Measurements from ENCODE around the gene CTIF. TPM values are rescaled to one million over a fixed set of nuclear protein-coding genes. Genes with fewer than 3 reads are reported as not detected.

The CTIF gene
- total and polyA plus RNA-seq, 4 experiments from 2014 or later = 5.2 to 6.5 TPM; not detected in 2

DNA sequence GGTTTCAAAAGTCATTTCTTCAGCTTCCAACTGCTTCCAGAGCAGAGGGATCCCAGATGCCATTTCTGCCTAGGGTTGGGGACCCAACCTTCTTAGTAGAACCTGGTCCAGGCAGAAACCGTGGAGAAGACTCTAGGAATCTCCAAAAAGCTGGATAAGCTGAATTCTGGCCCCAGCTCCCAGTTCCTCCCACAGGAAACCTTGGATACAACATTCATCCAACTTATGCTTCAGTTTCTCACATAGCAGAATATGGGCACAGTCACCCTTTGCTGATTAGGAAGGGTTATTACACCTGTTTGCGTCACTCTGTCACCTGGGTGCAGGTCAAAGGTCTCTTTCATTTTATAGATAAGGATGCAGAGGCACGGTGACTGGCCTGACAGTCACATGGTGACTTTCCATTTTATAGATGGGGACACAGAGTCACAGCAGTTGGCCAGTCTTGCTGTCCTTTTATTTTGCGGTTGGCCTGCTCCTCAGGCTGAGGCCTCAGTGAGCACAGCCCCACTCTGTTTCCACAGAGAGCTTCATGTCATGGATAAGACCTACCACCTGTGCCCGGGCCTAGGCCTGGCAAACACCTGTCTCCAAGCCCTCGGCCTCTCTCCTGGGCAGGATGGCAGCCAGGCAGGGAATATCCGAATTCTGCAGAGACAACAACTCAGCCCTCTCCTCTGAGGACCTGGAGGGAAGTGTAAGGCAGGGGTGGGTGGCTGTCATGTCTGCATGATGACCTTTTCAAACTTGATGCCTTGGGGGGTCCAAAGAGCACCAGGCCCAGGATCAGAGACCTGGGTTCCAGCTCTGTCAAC is 263.1 kb downstream of the CTIF start:
- H3K9me3 Mint-ChIP-seq = peaks cover 0 to 2% (median 0%) of the 10 kb centered on the region in 8 donors
- no peaks in the 10 kb centered on the region for H3K27me3 Mint-ChIP-seq
- peak overlapping the region in 5 of 7 donors; percentile 32 to 89 (median 51) for H3K27ac Mint-ChIP-seq

GRCh38 chr18:48802543-48803290 is 263.9 kb downstream of the CTIF start:
- Histone ChIP-seq H3K27me3 (ENCODE audit: insufficient read depth, low read length) (no peaks in the 10 kb centered on the region), H3K9me3 (ENCODE audit: control insufficient read depth in 1 of 2, low read length in 2 of 2) (no peaks in the 10 kb centered on the region), H3K27ac (ENCODE audit: low read depth, low read length) (no peak overlapping the region), H3K4me1 (ENCODE audit: insufficient read depth, low read length) (peaks cover 47% of the 10 kb centered on the region), H3K4me3 (ENCODE audit: low read length in 2 of 2) (no peak overlapping the region), H3K36me3 (ENCODE audit: insufficient read depth, low read length) (no peaks in the 10 kb centered on the region)
- ChIA-PET POLR2A (ENCODE audit: partially characterized antibody) (interaction anchor here (1.1 to 1.9 kb wide), 3 partner anchors 11 to 17 kb away, joined by 3 to 7 read pairs (median 3); no protein-coding TSS in a partner anchor), CTCF (ENCODE audit: partially characterized antibody) (interaction anchor here (0.9 kb wide), 1 partner anchor 12 kb away, joined by 3 read pairs; no protein-coding TSS in a partner anchor)
- Mint-ChIP-seq H3K27me3 (no peaks in the 10 kb centered on the region), H3K36me3 (no peaks in the 10 kb centered on the region), H3K4me3 (no peak overlapping the region), H3K4me1 (peaks cover 23 to 57% (median 41%) of the 10 kb centered on the region in 4 donors), H3K27ac (peak overlapping the region in 4 of 7 donors; percentile 32 to 89 (median 52)), H3K9me3 (peaks cover 0 to 2% (median 0%) of the 10 kb centered on the region in 8 donors)
- DNase-seq = no peak
- intact Hi-C loops (cut with micrococcal nuclease) = no loop called here

More for the DNA sequence above, 263.1 kb downstream of the CTIF start:
- H3K27me3 ChIP-seq (ENCODE audit: insufficient read depth, low read length) = no peaks in the 10 kb centered on the region
- CTCF ChIA-PET (ENCODE audit: partially characterized antibody) = interaction anchor here (0.9 kb wide), 1 partner anchor 13 kb away, joined by 3 read pairs; no protein-coding TSS in a partner anchor
- Mint-ChIP-seq H3K4me3 (no peak overlapping the region), H3K4me1 (peaks cover 19 to 55% (median 36%) of the 10 kb centered on the region in 4 donors), H3K36me3 (no peaks in the 10 kb centered on the region)
- intact Hi-C loops (cut with micrococcal nuclease) = no loop called here
- H3K4me1 ChIP-seq (ENCODE audit: insufficient read depth, low read length) = peaks cover 42% of the 10 kb centered on the region
- no peak for DNase-seq
- H3K4me3 ChIP-seq (ENCODE audit: low read length in 2 of 2) = no peak overlapping the region
- H3K36me3 ChIP-seq (ENCODE audit: insufficient read depth, low read length) = no peaks in the 10 kb centered on the region
- POLR2A ChIA-PET (ENCODE audit: partially characterized antibody) = interaction anchor here (1.1 to 1.9 kb wide), 5 partner anchors 12 to 685 kb away, joined by 3 to 7 read pairs (median 3); partner anchors contain the start of gene C18orf32
- H3K27ac ChIP-seq (ENCODE audit: low read depth, low read length) = no peak overlapping the region
- H3K9me3 ChIP-seq (ENCODE audit: control insufficient read depth in 1 of 2, low read length in 2 of 2) = no peaks in the 10 kb centered on the region

DNA sequence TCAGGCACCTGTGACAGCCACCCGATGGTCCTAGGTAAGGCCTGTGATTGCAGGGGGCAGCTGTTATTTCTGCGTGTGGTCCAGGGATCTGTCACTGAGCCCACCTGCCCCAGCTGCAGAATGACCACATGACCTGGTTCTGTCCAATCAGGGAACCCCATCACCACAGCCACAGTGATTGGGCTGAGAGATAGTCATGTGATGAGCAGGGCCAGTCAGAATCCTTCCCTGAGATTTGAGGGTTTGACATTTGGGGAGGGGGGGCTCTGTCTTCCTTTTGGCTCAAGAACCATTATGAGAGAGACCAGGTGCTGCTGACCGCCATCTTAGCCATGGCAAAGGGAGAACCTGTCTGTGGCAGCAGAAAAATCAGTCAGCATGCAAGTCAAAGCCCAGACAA is 264.7 kb downstream of the CTIF start:
- no peak for DNase-seq
- H3K9me3 Mint-ChIP-seq = peaks cover 0 to 2% (median 0%) of the 10 kb centered on the region in 8 donors
- no peak overlapping the region for H3K4me3 Mint-ChIP-seq
- ChIA-PET POLR2A (ENCODE audit: partially characterized antibody) (interaction anchor here (3.4 kb wide), 1 partner anchor 11 kb away, joined by 11 read pairs; no protein-coding TSS in a partner anchor), CTCF (ENCODE audit: partially characterized antibody) (no interaction called here)
- no peaks in the 10 kb centered on the region for H3K9me3 ChIP-seq (ENCODE audit: control insufficient read depth in 1 of 2, low read length in 2 of 2)
- H3K27ac Mint-ChIP-seq = peak overlapping the region in 2 of 7 donors; percentile 50 to 66
- intact Hi-C loops (cut with micrococcal nuclease) = no loop called here
- no peaks in the 10 kb centered on the region for H3K36me3 Mint-ChIP-seq
- no peaks in the 10 kb centered on the region for H3K36me3 ChIP-seq (ENCODE audit: insufficient read depth, low read length)
- H3K4me1 Mint-ChIP-seq = peaks cover 21 to 55% (median 40%) of the 10 kb centered on the region in 4 donors
- H3K4me3 ChIP-seq (ENCODE audit: low read length in 2 of 2) = no peak overlapping the region
- no peaks in the 10 kb centered on the region for H3K27me3 Mint-ChIP-seq
- peaks cover 44% of the 10 kb centered on the region for H3K4me1 ChIP-seq (ENCODE audit: insufficient read depth, low read length)
- no peaks in the 10 kb centered on the region for H3K27me3 ChIP-seq (ENCODE audit: insufficient read depth, low read length)
- H3K27ac ChIP-seq (ENCODE audit: low read depth, low read length) = no peak overlapping the region

GRCh38 chr18:48803951-48804855 is 265.4 kb downstream of the CTIF start:
- Mint-ChIP-seq H3K4me1 (peaks cover 21 to 57% (median 40%) of the 10 kb centered on the region in 4 donors), H3K4me3 (no peak overlapping the region), H3K9me3 (peaks cover 0 to 2% (median 0%) of the 10 kb centered on the region in 8 donors), H3K36me3 (no peaks in the 10 kb centered on the region), H3K27ac (peak overlapping the region in 5 of 7 donors; percentile 36 to 66 (median 43)), H3K27me3 (no peaks in the 10 kb centered on the region)
- Histone ChIP-seq H3K9me3 (ENCODE audit: control insufficient read depth in 1 of 2, low read length in 2 of 2) (no peaks in the 10 kb centered on the region), H3K4me3 (ENCODE audit: low read length in 2 of 2) (no peak overlapping the region), H3K27me3 (ENCODE audit: insufficient read depth, low read length) (no peaks in the 10 kb centered on the region), H3K27ac (ENCODE audit: low read depth, low read length) (no peak overlapping the region), H3K4me1 (ENCODE audit: insufficient read depth, low read length) (peaks cover 44% of the 10 kb centered on the region), H3K36me3 (ENCODE audit: insufficient read depth, low read length) (no peaks in the 10 kb centered on the region)
- CTCF ChIA-PET (ENCODE audit: partially characterized antibody) = interaction anchor here (1.0 kb wide), 1 partner anchor 109 kb away, joined by 3 read pairs; no protein-coding TSS in a partner anchor
- intact Hi-C loops (cut with micrococcal nuclease) = no loop called here
- no peak for DNase-seq
- POLR2A ChIA-PET (ENCODE audit: partially characterized antibody) = interaction anchor here (0.9 to 3.4 kb wide), 2 partner anchors 11 to 146 kb away, joined by 4 to 11 read pairs; no protein-coding TSS in a partner anchor

DNA sequence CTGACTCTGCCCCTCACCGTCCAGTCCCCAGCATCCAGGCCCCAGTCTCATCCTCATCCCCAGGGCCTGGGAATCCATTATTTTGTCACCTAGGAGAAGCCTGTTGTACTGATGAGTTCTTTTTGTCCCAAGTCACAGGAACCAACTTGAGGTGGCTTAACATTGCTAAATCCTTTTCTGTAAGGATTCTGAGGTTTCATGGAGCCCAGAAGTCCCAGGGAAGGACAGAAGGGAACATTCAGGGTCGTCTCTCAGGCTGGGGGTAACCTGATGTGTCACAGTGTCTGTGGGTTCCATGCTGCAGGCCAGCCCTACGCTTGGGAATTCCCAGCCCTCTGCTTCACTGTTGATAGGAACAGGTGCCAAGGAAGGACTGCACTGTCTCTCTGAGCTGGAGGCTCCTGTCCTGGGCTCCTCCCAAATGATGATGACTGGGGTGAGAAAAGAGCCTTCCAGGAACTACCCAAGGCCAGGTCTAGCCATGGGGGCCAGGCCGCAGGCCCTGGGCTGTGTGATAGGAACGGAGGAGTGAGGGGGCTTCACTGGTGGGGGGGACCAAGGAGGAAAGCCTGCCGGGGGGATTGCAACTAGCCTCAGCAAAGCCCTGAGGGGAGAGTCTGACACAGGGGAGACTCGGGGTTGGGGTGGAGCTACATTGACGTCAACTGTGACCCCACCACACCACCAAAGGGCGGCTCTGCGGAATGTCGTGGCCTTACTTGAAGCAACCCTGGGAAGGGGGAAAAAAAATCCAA is 266.2 kb downstream of the CTIF start:
- CTCF ChIA-PET (ENCODE audit: partially characterized antibody) = interaction anchor here (1.0 kb wide), 1 partner anchor 108 kb away, joined by 3 read pairs; no protein-coding TSS in a partner anchor
- DNase-seq = no peak
- Histone ChIP-seq H3K4me1 (ENCODE audit: insufficient read depth, low read length) (peaks cover 44% of the 10 kb centered on the region), H3K27ac (ENCODE audit: low read depth, low read length) (no peak overlapping the region), H3K27me3 (ENCODE audit: insufficient read depth, low read length) (no peaks in the 10 kb centered on the region), H3K4me3 (ENCODE audit: low read length in 2 of 2) (no peak overlapping the region), H3K9me3 (ENCODE audit: control insufficient read depth in 1 of 2, low read length in 2 of 2) (no peaks in the 10 kb centered on the region), H3K36me3 (ENCODE audit: insufficient read depth, low read length) (no peaks in the 10 kb centered on the region)
- H3K27me3 Mint-ChIP-seq = no peaks in the 10 kb centered on the region
- H3K36me3 Mint-ChIP-seq = no peaks in the 10 kb centered on the region
- H3K4me3 Mint-ChIP-seq = peak overlapping the region in 1 of 8 donors; percentile 56
- intact Hi-C loops (cut with micrococcal nuclease) = no loop called here
- peaks cover 0 to 2% (median 0%) of the 10 kb centered on the region in 8 donors for H3K9me3 Mint-ChIP-seq
- POLR2A ChIA-PET (ENCODE audit: partially characterized antibody) = interaction anchor here (0.9 to 3.4 kb wide), 2 partner anchors 10 to 145 kb away, joined by 4 to 11 read pairs; no protein-coding TSS in a partner anchor
- H3K27ac Mint-ChIP-seq = peak overlapping the region in 6 of 7 donors; percentile 36 to 86 (median 68)
- H3K4me1 Mint-ChIP-seq = peaks cover 23 to 56% (median 39%) of the 10 kb centered on the region in 4 donors

Measured in CD4-positive, alpha-beta memory T cell (primary cell).